Glutamatergic neuron (in vitro differentiated cells): ENCODE results near the gene C11orf24. TPM values are rescaled to one million over a fixed set of nuclear protein-coding genes. Genes with fewer than 3 reads are reported as not detected.

Source experiments
- DNase-seq: peaks from one replicate; pipeline ENCODE4 v3.0.0; 2022
- H3K27ac Mint-ChIP-seq: one replicate; pipeline ENCODE4 v1.8.0; 2020; ENCODE audit warnings: mild to moderate bottlenecking, mixed read lengths, inconsistent platforms; ENCODE audit not compliant: unreplicated experiment
- H3K27me3 Mint-ChIP-seq: one replicate; pipeline ENCODE4 v1.8.0; 2020; ENCODE audit warnings: mild to moderate bottlenecking, moderate library complexity, mixed read lengths, inconsistent platforms; ENCODE audit not compliant: unreplicated experiment
- H3K36me3 Mint-ChIP-seq: one replicate; pipeline ENCODE4 v1.8.0; 2020; ENCODE audit warnings: mild to moderate bottlenecking, mixed read lengths, inconsistent platforms; ENCODE audit not compliant: unreplicated experiment
- H3K4me1 Mint-ChIP-seq: one replicate; pipeline ENCODE4 v1.8.0; 2020; ENCODE audit warnings: mild to moderate bottlenecking, low read depth, mixed read lengths, inconsistent platforms; ENCODE audit not compliant: unreplicated experiment
- H3K4me3 Mint-ChIP-seq: one replicate; pipeline ENCODE4 v1.8.0; 2020; ENCODE audit warnings: mild to moderate bottlenecking, mixed read lengths, inconsistent platforms; ENCODE audit not compliant: unreplicated experiment
- H3K9me3 Mint-ChIP-seq: one replicate; pipeline ENCODE4 v1.8.0; 2020; ENCODE audit warnings: mild to moderate bottlenecking, moderate library complexity, mixed read lengths, inconsistent platforms; ENCODE audit not compliant: unreplicated experiment
- CTCF ChIP-seq: fragments of 200-600 bp; sonication (generic); IDR thresholded peaks from one replicate; pipeline ENCODE4 v1.5.0; 2021; ENCODE audit not compliant: partially characterized antibody, unreplicated experiment
- total RNA-seq: library from RNA; stranded (reverse); fragmentation: NEBNext Ultra II Directional; extraction: Animal tissue kit (Norgen Biotek cat#: 25700); gene quantifications from one replicate; pipeline ENCODE4 v1.2.1, GENCODE V29; 2021; ENCODE audit not compliant: unreplicated experiment

C11orf24 gene
- total RNA-seq, 1 donor from 2014 or later = 58.4 TPM

GRCh38 chr11:68309621-68310185 is 37.9 kb upstream of the C11orf24 start:
- no peak overlapping the region for H3K4me3 Mint-ChIP-seq
- TF ChIP-seq CTCF = no peak
- no peak overlapping the region for H3K27ac Mint-ChIP-seq
- peaks cover 10% of the 10 kb centered on the region for H3K27me3 Mint-ChIP-seq
- no peak for DNase-seq
- H3K9me3 Mint-ChIP-seq = peaks cover 12% of the 10 kb centered on the region
- H3K36me3 Mint-ChIP-seq = no peaks in the 10 kb centered on the region
- H3K4me1 Mint-ChIP-seq = peaks cover 8% of the 10 kb centered on the region

GRCh38 chr11:68308068-68308467 is 36.3 kb upstream of the C11orf24 start:
- Mint-ChIP-seq H3K27me3 (peaks cover 6% of the 10 kb centered on the region), H3K36me3 (no peaks in the 10 kb centered on the region), H3K4me3 (no peak overlapping the region), H3K4me1 (no peaks in the 10 kb centered on the region), H3K27ac (no peak overlapping the region), H3K9me3 (peaks cover 8% of the 10 kb centered on the region)
- no peak for TF ChIP-seq CTCF
- DNase-seq = no peak

- no peaks in the 10 kb centered on the region for H3K36me3 Mint-ChIP-seq
Measured at GRCh38 chr11:68306636-68307035, 34.9 kb upstream of the C11orf24 start.

GRCh38 chr11:68303982-68304780 is 32.4 kb upstream of the C11orf24 start:
- Mint-ChIP-seq H3K9me3 (peaks cover 3% of the 10 kb centered on the region), H3K4me1 (no peaks in the 10 kb centered on the region), H3K27me3 (no peaks in the 10 kb centered on the region), H3K4me3 (no peak overlapping the region), H3K36me3 (no peaks in the 10 kb centered on the region), H3K27ac (no peak overlapping the region)
- no peak for TF ChIP-seq CTCF
- no peak for DNase-seq

More at GRCh38 chr11:68306636-68307035, 34.9 kb upstream of the C11orf24 start:
- Mint-ChIP-seq H3K9me3 (peaks cover 8% of the 10 kb centered on the region), H3K4me1 (no peaks in the 10 kb centered on the region), H3K4me3 (no peak overlapping the region), H3K27ac (no peak overlapping the region), H3K27me3 (peaks cover 6% of the 10 kb centered on the region)
- DNase-seq = no peak
- no peak for TF ChIP-seq CTCF

- TF ChIP-seq CTCF = no peak
- H3K4me1 Mint-ChIP-seq = no peaks in the 10 kb centered on the region
- no peak for DNase-seq
- no peak overlapping the region for H3K4me3 Mint-ChIP-seq
- H3K9me3 Mint-ChIP-seq = peaks cover 3% of the 10 kb centered on the region
- H3K27ac Mint-ChIP-seq = no peak overlapping the region
- no peaks in the 10 kb centered on the region for H3K27me3 Mint-ChIP-seq
- H3K36me3 Mint-ChIP-seq = no peaks in the 10 kb centered on the region
Measured at GRCh38 chr11:68303083-68303482, 31.3 kb upstream of the C11orf24 start.
